ENCODE measurements around the gene FOXP1. TPM values are rescaled to one million over a fixed set of nuclear protein-coding genes. Genes with fewer than 3 reads are reported as not detected.

Gene FOXP1
- total and polyA plus RNA-seq, 2 of the 8 experiments (the other 6 are each of a cell fraction or from before 2014, with no cell fraction given), result 13.9 to 25.4 TPM

DNA sequence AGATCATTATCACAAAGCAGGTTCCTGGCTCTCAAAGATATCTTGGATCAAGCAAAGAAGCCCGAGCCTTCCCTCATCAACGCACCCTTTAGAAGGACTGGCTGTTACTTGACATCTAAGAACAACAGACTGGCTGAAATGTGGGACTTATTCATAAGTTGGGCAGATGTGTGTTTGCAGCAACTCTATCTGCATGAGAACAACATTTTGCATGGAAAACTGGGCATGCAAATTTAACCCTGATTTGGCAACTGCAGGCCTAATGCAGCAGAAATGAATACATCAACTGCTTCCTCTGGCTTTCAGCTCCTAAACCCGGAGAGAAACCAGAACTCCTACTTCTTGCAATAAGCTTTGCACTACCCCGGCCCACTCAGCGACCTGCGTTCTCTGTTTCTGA is 35.0 kb upstream of the FOXP1 start:
- WGBS, 2 experiments (ENCODE audit: extremely low coverage in 1 of 2, insufficient coverage in 1 of 2, insufficient read length in 1 of 2, insufficient replicate concordance in 2 of 2, low coverage in 1 of 2, low lambda C conversion rate in 2 of 2, missing lambda C conversion rate in 1 of 2), result 85% methylated on average over 6 of the region's 6 CpGs; no CpG with 5 or more reads in 1 of the 2 experiments
- POLR2A ChIA-PET (ENCODE audit: partially characterized antibody), result no interaction called here
- H2BK5ac ChIP-seq (ENCODE audit: low read depth, low read length), result no peak overlapping the region
- no peaks in the 10 kb centered on the region for H3K79me1 ChIP-seq (ENCODE audit: low read depth, low read length)
- no peak overlapping the region for H3K4me2 ChIP-seq (ENCODE audit: insufficient read depth in 1 of 2, low read depth in 2 of 2, low read length in 2 of 2)
- H4K5ac ChIP-seq (ENCODE audit: insufficient read length, low read depth, low read length), result no peak overlapping the region
- H3K9ac ChIP-seq (replicated peaks in 1 of 4; ENCODE audit: extremely low read depth in 1 of 4, low read depth in 3 of 4, low read length in 3 of 4), result no peak overlapping the region
- no peak overlapping the region for H4K91ac ChIP-seq (replicated peaks; ENCODE audit: insufficient read length, low read length)
- TF ChIP-seq RAD21 (IDR thresholded peaks at IDR 0.05 in 1 of 2, conservative IDR thresholded peaks at IDR 0.05 in 1 of 2; ENCODE audit: low read depth in 2 of 2, low read length in 2 of 2), result no peak
- TF ChIP-seq, protein P1, sequence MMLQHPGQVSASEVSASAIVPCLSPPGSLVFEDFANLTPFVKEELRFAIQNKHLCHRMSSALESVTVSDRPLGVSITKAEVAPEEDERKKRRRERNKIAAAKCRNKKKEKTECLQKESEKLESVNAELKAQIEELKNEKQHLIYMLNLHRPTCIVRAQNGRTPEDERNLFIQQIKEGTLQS (IDR thresholded peaks at IDR 0.05; ENCODE audit: insufficient read depth, low read depth, low read length), result no peak
- TF ChIP-seq, protein P2, sequence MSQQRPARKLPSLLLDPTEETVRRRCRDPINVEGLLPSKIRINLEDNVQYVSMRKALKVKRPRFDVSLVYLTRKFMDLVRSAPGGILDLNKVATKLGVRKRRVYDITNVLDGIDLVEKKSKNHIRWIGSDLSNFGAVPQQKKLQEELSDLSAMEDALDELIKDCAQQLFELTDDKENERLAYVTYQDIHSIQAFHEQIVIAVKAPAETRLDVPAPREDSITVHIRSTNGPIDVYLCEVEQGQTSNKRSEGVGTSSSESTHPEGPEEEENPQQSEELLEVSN (IDR thresholded peaks at IDR 0.05), result no peak
- H4K20me1 ChIP-seq (replicated peaks in 1 of 2; ENCODE audit: control insufficient read depth in 1 of 2, insufficient read depth in 2 of 2, low read length in 2 of 2), result no peaks in the 10 kb centered on the region
- no peak overlapping the region for H2BK120ac ChIP-seq (replicated peaks; ENCODE audit: low read depth, low read length)
- no peaks in the 10 kb centered on the region for H3K23me2 ChIP-seq (ENCODE audit: low read depth, low read length)
- no peak overlapping the region for H3K23ac ChIP-seq (ENCODE audit: insufficient read length)
- H3K4me3 ChIP-seq (ENCODE audit: extremely low read depth in 1 of 4, insufficient read depth in 2 of 4, low read depth in 3 of 4, low read length in 4 of 4), result no peak overlapping the region
- FAIRE-seq, result no peak
- H2BK12ac ChIP-seq (ENCODE audit: low read depth, low read length), result no peak overlapping the region
- no peak overlapping the region for H3K56ac ChIP-seq (replicated peaks; ENCODE audit: insufficient read length, low read depth, low read length)
- no peak overlapping the region for H2AK5ac ChIP-seq (ENCODE audit: low read depth, low read length)
- CTCF ChIA-PET (ENCODE audit: partially characterized antibody), result no interaction called here
- H3K4ac ChIP-seq (replicated peaks; ENCODE audit: insufficient read length, low read depth, low read length), result no peak overlapping the region
- no peak overlapping the region for H3K14ac ChIP-seq (ENCODE audit: insufficient read length)
- no peaks in the 10 kb centered on the region for H3K27me3 ChIP-seq (replicated peaks in 1 of 4; ENCODE audit: control insufficient read depth in 3 of 4, extremely low read depth in 1 of 4, insufficient read depth in 3 of 4, low read length in 3 of 4)
- no peak overlapping the region for H3K18ac ChIP-seq (ENCODE audit: extremely low read depth, low read length)
- no peak for DNase-seq (ENCODE audit: low read depth in 1 of 2, low spot score in 2 of 2)
- peaks cover 0 to 4% (median 0%) of the 10 kb centered on the region in 4 experiments; a peak in 2 of 7 replicates for H3K4me1 ChIP-seq (replicated peaks in 1 of 4; ENCODE audit: control insufficient read depth in 3 of 4, insufficient read depth in 4 of 4, low read length in 3 of 4)
- no peaks in the 10 kb centered on the region for H3K79me2 ChIP-seq (ENCODE audit: control insufficient read depth in 1 of 2, insufficient read depth in 2 of 2, low read length in 2 of 2)
- no peaks in the 10 kb centered on the region for H3K36me3 ChIP-seq (ENCODE audit: control insufficient read depth in 2 of 4, insufficient read depth in 4 of 4, low read length in 3 of 4)
- H3K9me3 ChIP-seq (ENCODE audit: insufficient read depth in 2 of 2, low read depth in 1 of 2, low read length in 1 of 2), result no peaks in the 10 kb centered on the region
- no peak overlapping the region for H2AFZ ChIP-seq (ENCODE audit: low read length)
- H2BK15ac ChIP-seq (ENCODE audit: low read length), result no peak overlapping the region
- H3K27ac ChIP-seq (ENCODE audit: low read depth, low read length), result no peak overlapping the region
- no peak overlapping the region for H4K8ac ChIP-seq (ENCODE audit: extremely low read depth, insufficient read depth, low read length)
- no peak overlapping the region for H2BK20ac ChIP-seq (ENCODE audit: low read length)

Data from H1 (cell line).